Measurements from ENCODE around the gene CYP24A1. TPM values are rescaled to one million over a fixed set of nuclear protein-coding genes. Genes with fewer than 3 reads are reported as not detected.

CYP24A1 gene
- total RNA-seq, 1 experiment from 2014 or later: 0.28 TPM

DNA sequence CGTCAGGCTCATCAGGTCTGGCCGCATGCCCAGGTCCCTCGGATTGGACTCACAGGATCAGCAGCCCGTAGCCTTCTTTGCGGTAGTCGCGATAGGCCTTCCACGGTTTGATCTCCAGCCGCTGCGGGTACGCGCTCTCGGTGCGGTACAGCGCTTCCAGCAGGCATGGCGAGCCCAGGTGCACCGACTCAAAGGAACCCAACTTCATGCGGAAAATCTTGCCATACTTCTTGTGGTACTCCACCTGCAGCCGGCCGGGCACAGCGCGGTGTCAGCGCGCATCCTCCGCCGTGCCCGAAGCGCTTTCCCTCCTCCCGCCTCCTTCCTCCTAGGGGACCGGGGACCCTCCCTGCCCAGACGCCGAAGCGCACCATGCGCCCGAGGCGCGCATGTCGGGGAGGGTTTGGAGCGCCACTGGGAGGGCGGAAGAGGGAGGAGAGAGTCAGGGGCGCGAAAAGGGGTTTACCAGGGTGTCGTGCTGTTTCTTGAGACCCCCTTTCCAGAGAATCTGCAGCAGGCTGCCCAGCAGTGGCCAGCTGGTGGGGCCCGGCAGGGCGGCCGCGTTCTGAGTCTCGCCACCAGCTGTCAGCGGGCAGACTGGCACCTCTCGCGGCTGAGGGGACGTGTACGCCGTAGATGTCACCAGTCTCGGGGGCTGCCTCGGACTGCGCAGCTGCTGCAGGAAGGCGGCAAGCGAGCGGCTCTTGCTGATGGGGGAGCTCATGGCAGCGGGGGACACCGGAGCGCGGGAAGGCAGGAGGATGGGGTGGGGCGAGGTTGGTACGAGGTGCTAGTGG is 732 bp downstream of the CYP24A1 start:
- intact Hi-C loops (cut with micrococcal nuclease): no loop called here
- H3K27ac Mint-ChIP-seq (ENCODE audit: low read depth, unreplicated experiment): no peak overlapping the region
- H3K36me3 Mint-ChIP-seq (ENCODE audit: insufficient read depth, unreplicated experiment): no peaks in the 10 kb centered on the region
- ChIA-PET CTCF (interaction anchor here (1.0 kb wide), 1 partner anchor 27 kb away, joined by 3 read pairs; no protein-coding TSS in a partner anchor), POLR2A (no interaction called here)
- H3K4me3 Mint-ChIP-seq (ENCODE audit: unreplicated experiment): peak overlapping the region; percentile 67
- H3K9me3 Mint-ChIP-seq (ENCODE audit: unreplicated experiment): no peaks in the 10 kb centered on the region
- no peaks in the 10 kb centered on the region for H3K27me3 Mint-ChIP-seq (ENCODE audit: insufficient read depth, unreplicated experiment)
- peak; percentile 7 for DNase-seq (ENCODE audit: unreplicated experiment)
- TF ChIP-seq CTCF (IDR thresholded peaks at IDR 0.05; ENCODE audit: unreplicated experiment): no peak
- no TSS peak for BruUV-seq (replicated peaks)
- H3K4me1 Mint-ChIP-seq (ENCODE audit: insufficient read depth, unreplicated experiment): peaks cover 28% of the 10 kb centered on the region

GRCh38 chr20:54172532-54172855 is 1.3 kb downstream of the CYP24A1 start:
- Mint-ChIP-seq H3K4me3 (ENCODE audit: unreplicated experiment) (peak overlapping the region; percentile 67), H3K27me3 (ENCODE audit: insufficient read depth, unreplicated experiment) (no peaks in the 10 kb centered on the region), H3K9me3 (ENCODE audit: unreplicated experiment) (no peaks in the 10 kb centered on the region), H3K36me3 (ENCODE audit: insufficient read depth, unreplicated experiment) (no peaks in the 10 kb centered on the region), H3K4me1 (ENCODE audit: insufficient read depth, unreplicated experiment) (peaks cover 32% of the 10 kb centered on the region), H3K27ac (ENCODE audit: low read depth, unreplicated experiment) (no peak overlapping the region)
- POLR2A ChIA-PET: interaction anchor here (1.3 kb wide), 1 partner anchor 36 kb away, joined by 4 read pairs; no protein-coding TSS in a partner anchor
- CTCF ChIA-PET: interaction anchor here (1.0 kb wide), 1 partner anchor 27 kb away, joined by 3 read pairs; no protein-coding TSS in a partner anchor
- BruUV-seq (replicated peaks): no TSS peak
- no peak for DNase-seq (ENCODE audit: unreplicated experiment)
- TF ChIP-seq CTCF (IDR thresholded peaks at IDR 0.05; ENCODE audit: unreplicated experiment): no peak
- intact Hi-C loops (cut with micrococcal nuclease): no loop called here

DNA sequence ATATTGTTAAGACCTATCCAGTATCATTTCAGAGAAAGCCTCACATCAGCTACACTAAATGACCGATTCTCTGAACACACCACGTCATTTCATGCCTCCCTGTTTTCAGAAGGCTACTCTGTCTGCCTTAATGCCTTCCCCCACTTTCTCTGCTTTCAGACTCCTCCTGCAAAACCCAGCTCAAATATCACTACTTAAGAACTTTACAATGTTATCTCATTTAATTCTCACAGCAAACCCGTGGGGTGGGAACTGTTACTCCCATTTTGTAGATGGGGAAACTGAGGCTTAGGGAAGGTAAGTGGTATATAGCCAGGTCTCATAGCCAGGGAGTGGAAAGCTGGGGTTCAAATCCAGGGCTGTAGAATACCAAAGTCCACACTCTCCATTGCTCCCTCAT is 2.8 kb downstream of the CYP24A1 start:
- Mint-ChIP-seq H3K27ac (ENCODE audit: low read depth, unreplicated experiment) (no peak overlapping the region), H3K9me3 (ENCODE audit: unreplicated experiment) (no peaks in the 10 kb centered on the region), H3K4me1 (ENCODE audit: insufficient read depth, unreplicated experiment) (peaks cover 26% of the 10 kb centered on the region), H3K36me3 (ENCODE audit: insufficient read depth, unreplicated experiment) (no peaks in the 10 kb centered on the region), H3K27me3 (ENCODE audit: insufficient read depth, unreplicated experiment) (no peaks in the 10 kb centered on the region), H3K4me3 (ENCODE audit: unreplicated experiment) (no peak overlapping the region)
- CTCF ChIA-PET: interaction anchor here (0.7 to 4.3 kb wide), 9 partner anchors 12 to 74 kb away, joined by 3 to 35 read pairs (median 4); partner anchors contain the start of gene PFDN4
- intact Hi-C loops (cut with micrococcal nuclease): no loop called here
- BruUV-seq (replicated peaks): no TSS peak
- POLR2A ChIA-PET: interaction anchor here (1.0 to 4.7 kb wide), 3 partner anchors 9 to 67 kb away, joined by 3 to 22 read pairs (median 7); no protein-coding TSS in a partner anchor
- no peak for DNase-seq (ENCODE audit: unreplicated experiment)
- TF ChIP-seq CTCF (IDR thresholded peaks at IDR 0.05; ENCODE audit: unreplicated experiment): no peak

DNA sequence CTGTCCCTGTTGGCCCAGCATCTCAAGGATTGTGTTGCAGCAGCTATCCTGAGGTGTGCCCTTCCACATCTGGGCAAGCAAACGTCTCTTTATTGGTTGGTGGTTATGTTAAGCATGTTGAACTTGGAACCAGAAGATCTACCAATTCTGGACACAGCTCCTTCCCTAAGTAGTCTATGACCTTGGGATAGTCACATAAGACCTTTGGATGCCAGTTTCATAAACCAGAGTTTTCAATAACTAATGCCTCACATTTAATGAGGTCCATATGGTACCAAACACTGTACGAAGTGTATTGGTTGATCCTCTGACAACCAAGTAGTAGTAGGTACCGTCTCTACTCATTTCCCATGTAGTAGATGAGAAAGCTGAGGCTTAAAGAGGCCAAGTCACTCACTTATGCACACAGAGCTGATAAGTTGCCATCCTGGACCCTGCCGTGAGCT is 3.7 kb downstream of the CYP24A1 start:
- BruUV-seq (replicated peaks): no TSS peak
- H3K4me3 Mint-ChIP-seq (ENCODE audit: unreplicated experiment): no peak overlapping the region
- H3K27me3 Mint-ChIP-seq (ENCODE audit: insufficient read depth, unreplicated experiment): no peaks in the 10 kb centered on the region
- no peaks in the 10 kb centered on the region for H3K36me3 Mint-ChIP-seq (ENCODE audit: insufficient read depth, unreplicated experiment)
- no peaks in the 10 kb centered on the region for H3K9me3 Mint-ChIP-seq (ENCODE audit: unreplicated experiment)
- peaks cover 26% of the 10 kb centered on the region for H3K4me1 Mint-ChIP-seq (ENCODE audit: insufficient read depth, unreplicated experiment)
- TF ChIP-seq CTCF (IDR thresholded peaks at IDR 0.05; ENCODE audit: unreplicated experiment): no peak
- POLR2A ChIA-PET: interaction anchor here (0.9 to 4.7 kb wide), 5 partner anchors 9 to 85 kb away, joined by 3 to 22 read pairs (median 3); no protein-coding TSS in a partner anchor
- CTCF ChIA-PET: interaction anchor here (0.5 to 4.3 kb wide), 14 partner anchors 15 to 1224 kb away, joined by 3 to 35 read pairs (median 4); partner anchors contain the start of gene PFDN4
- DNase-seq (ENCODE audit: unreplicated experiment): no peak
- intact Hi-C loops (cut with micrococcal nuclease): no loop called here
- H3K27ac Mint-ChIP-seq (ENCODE audit: low read depth, unreplicated experiment): no peak overlapping the region
